ENCODE results near the gene GBA2. TPM values are rescaled to one million over a fixed set of nuclear protein-coding genes. Genes with fewer than 3 reads are reported as not detected.

The GBA2 gene
- total RNA-seq, 2 experiments from 2014 or later = 19.6 to 23.7 TPM

GRCh38 chr9:35696520-35697215 lies 52.4 kb downstream of the GBA2 start:
- intact Hi-C loops (cut with DNase I, micrococcal nuclease) = loop anchor here (1.0 to 5.0 kb wide), 2 partner anchors 38 to 39 kb away; partner anchors contain the start of genes CCDC107 (in 2 of the 2) and RMRP (in 2 of the 2)
- H3K4me1 Mint-ChIP-seq = peaks cover 1% of the 10 kb centered on the region
- H3K9me3 Mint-ChIP-seq (ENCODE audit: low read depth) = no peaks in the 10 kb centered on the region
- peaks cover 22% of the 10 kb centered on the region for H3K36me3 Mint-ChIP-seq (ENCODE audit: low read depth)
- ChIA-PET CTCF (interaction anchor here (0.6 to 5.7 kb wide), 49 partner anchors 8 to 1266 kb away, joined by 3 to 68 read pairs (median 4); partner anchors contain the start of genes ARHGEF39, CCDC107, CREB3 and GBA2), POLR2A (interaction anchor here (0.9 to 1.2 kb wide), 3 partner anchors 8 to 12 kb away, joined by 3 to 4 read pairs (median 3); no protein-coding TSS in a partner anchor)
- ATAC-seq (peak; percentile 90), DNase-seq (peak; percentile 73)
- no peak overlapping the region for H3K4me3 Mint-ChIP-seq
- no peaks in the 10 kb centered on the region for H3K27me3 Mint-ChIP-seq
- no peak overlapping the region for H3K27ac Mint-ChIP-seq

GRCh38 chr9:35695943-35696401 lies 53.1 kb downstream of the GBA2 start:
- POLR2A ChIA-PET = interaction anchor here (0.9 to 1.2 kb wide), 3 partner anchors 8 to 13 kb away, joined by 3 to 4 read pairs (median 3); no protein-coding TSS in a partner anchor
- no peak for ATAC-seq
- no peak for DNase-seq
- H3K36me3 Mint-ChIP-seq (ENCODE audit: low read depth) = peaks cover 22% of the 10 kb centered on the region
- H3K27me3 Mint-ChIP-seq = no peaks in the 10 kb centered on the region
- H3K9me3 Mint-ChIP-seq (ENCODE audit: low read depth) = no peaks in the 10 kb centered on the region
- intact Hi-C loops (cut with DNase I, micrococcal nuclease) = loop anchor here (1.0 to 5.0 kb wide), 2 partner anchors 38 to 39 kb away; partner anchors contain the start of genes CCDC107 (in 2 of the 2) and RMRP (in 2 of the 2)
- H3K27ac Mint-ChIP-seq = no peak overlapping the region
- peaks cover 6% of the 10 kb centered on the region for H3K4me1 Mint-ChIP-seq
- CTCF ChIA-PET = interaction anchor here (0.7 to 5.7 kb wide), 34 partner anchors 9 to 492 kb away, joined by 3 to 68 read pairs (median 6); partner anchors contain the start of genes ARHGEF39, CCDC107, CREB3 and RMRP
- H3K4me3 Mint-ChIP-seq = no peak overlapping the region

- H3K36me3 Mint-ChIP-seq (ENCODE audit: low read depth) = peaks cover 10% of the 10 kb centered on the region
- ChIA-PET POLR2A (interaction anchor here (0.7 kb wide), 1 partner anchor 27 kb away, joined by 9 read pairs; the partner anchor contains the start of gene ARHGEF39), CTCF (interaction anchor here (1.2 to 2.5 kb wide), 6 partner anchors 22 to 80 kb away, joined by 3 to 7 read pairs (median 4); no protein-coding TSS in a partner anchor)
- no peak overlapping the region for H3K27ac Mint-ChIP-seq
- H3K9me3 Mint-ChIP-seq (ENCODE audit: low read depth) = no peaks in the 10 kb centered on the region
- H3K27me3 Mint-ChIP-seq = no peaks in the 10 kb centered on the region
- peaks cover 25% of the 10 kb centered on the region for H3K4me1 Mint-ChIP-seq
- ATAC-seq = no peak
- intact Hi-C loops (cut with DNase I, micrococcal nuclease) = loop anchor here in 1 of 2 experiments (2.0 kb wide), 1 partner anchor 41 kb away; the partner anchor contains the start of genes CREB3 and TLN1
- no peak for DNase-seq
- peak overlapping the region; percentile 71 for H3K4me3 Mint-ChIP-seq
These were observed 57.2 kb downstream of the GBA2 start for GRCh38 chr9:35691757-35692301.

GRCh38 chr9:35691334-35691650 lies 57.7 kb downstream of the GBA2 start:
- no peaks in the 10 kb centered on the region for H3K27me3 Mint-ChIP-seq
- H3K9me3 Mint-ChIP-seq (ENCODE audit: low read depth) = no peaks in the 10 kb centered on the region
- intact Hi-C loops (cut with DNase I, micrococcal nuclease) = loop anchor here in 1 of 2 experiments (2.0 kb wide), 1 partner anchor 42 kb away; the partner anchor contains the start of genes CREB3 and TLN1
- ATAC-seq (no peak), DNase-seq (no peak)
- ChIA-PET CTCF (interaction anchor here (1.1 to 1.9 kb wide), 4 partner anchors 21 to 80 kb away, joined by 3 to 6 read pairs (median 4); no protein-coding TSS in a partner anchor), POLR2A (interaction anchor here (0.6 kb wide), 1 partner anchor 88 kb away, joined by 3 read pairs; no protein-coding TSS in a partner anchor)
- H3K4me3 Mint-ChIP-seq = peak overlapping the region; percentile 71
- peaks cover 23% of the 10 kb centered on the region for H3K4me1 Mint-ChIP-seq
- H3K36me3 Mint-ChIP-seq (ENCODE audit: low read depth) = peaks cover 6% of the 10 kb centered on the region
- peak overlapping the region; percentile 47 for H3K27ac Mint-ChIP-seq

- Mint-ChIP-seq H3K4me1 (peaks cover 23% of the 10 kb centered on the region), H3K36me3 (ENCODE audit: low read depth) (peaks cover 1% of the 10 kb centered on the region), H3K27me3 (no peaks in the 10 kb centered on the region), H3K27ac (peak overlapping the region; percentile 47), H3K9me3 (ENCODE audit: low read depth) (no peaks in the 10 kb centered on the region), H3K4me3 (peak overlapping the region; percentile 71)
- no peak for ATAC-seq
- POLR2A ChIA-PET = interaction anchor here (0.6 to 1.1 kb wide), 3 partner anchors 41 to 87 kb away, joined by 3 read pairs; no protein-coding TSS in a partner anchor
- DNase-seq = peak; percentile 56
- intact Hi-C loops (cut with DNase I, micrococcal nuclease) = loop anchor here in 1 of 2 experiments (2.0 kb wide), 1 partner anchor 42 kb away; the partner anchor contains the start of genes CREB3 and TLN1
- CTCF ChIA-PET = interaction anchor here (1.1 to 1.9 kb wide), 4 partner anchors 21 to 79 kb away, joined by 3 to 6 read pairs (median 4); no protein-coding TSS in a partner anchor
These were observed 58.3 kb downstream of the GBA2 start for GRCh38 chr9:35690614-35691333.

GRCh38 chr9:35690294-35690613 lies 58.8 kb downstream of the GBA2 start:
- Mint-ChIP-seq H3K4me1 (peaks cover 23% of the 10 kb centered on the region), H3K27ac (no peak overlapping the region), H3K4me3 (peak overlapping the region; percentile 59), H3K36me3 (ENCODE audit: low read depth) (no peaks in the 10 kb centered on the region), H3K9me3 (ENCODE audit: low read depth) (no peaks in the 10 kb centered on the region), H3K27me3 (no peaks in the 10 kb centered on the region)
- peak; percentile 9 for DNase-seq
- ChIA-PET POLR2A (interaction anchor here (0.8 to 1.1 kb wide), 2 partner anchors 41 to 58 kb away, joined by 3 read pairs; no protein-coding TSS in a partner anchor), CTCF (interaction anchor here (1.1 to 1.9 kb wide), 2 partner anchors 31 to 79 kb away, joined by 3 to 4 read pairs; no protein-coding TSS in a partner anchor)
- intact Hi-C loops (cut with DNase I, micrococcal nuclease) = loop anchor here in 1 of 2 experiments (2.0 kb wide), 1 partner anchor 43 kb away; the partner anchor contains the start of genes CREB3 and TLN1
- no peak for ATAC-seq

GRCh38 chr9:35689542-35690293 lies 59.3 kb downstream of the GBA2 start, which contains the start of gene TPM2:
Gene TPM2, minus strand, starts transcription at chr9:35689925. Its CDS starts 108 bp downstream, at chr9:35689817.
- intact Hi-C loops (cut with DNase I, micrococcal nuclease) = loop anchor here in 1 of 2 experiments (2.0 kb wide), 1 partner anchor 43 kb away; the partner anchor contains the start of genes CREB3 and TLN1
- Mint-ChIP-seq H3K27ac (peak within 1 kb of the TSS; percentile 61), H3K4me1 (peaks cover 23% of the 10 kb centered on the region), H3K27me3 (no peaks in the 10 kb centered on the region), H3K36me3 (ENCODE audit: low read depth) (no peaks in the 10 kb centered on the region), H3K9me3 (ENCODE audit: low read depth) (no peaks in the 10 kb centered on the region), H3K4me3 (peak within 1 kb of the TSS; percentile 71)
- ATAC-seq (no peak), DNase-seq (no peak)
- ChIA-PET POLR2A (interaction anchor here (0.8 to 1.1 kb wide), 2 partner anchors 42 to 59 kb away, joined by 3 read pairs; no protein-coding TSS in a partner anchor), CTCF (interaction anchor here (0.5 to 1.9 kb wide), 3 partner anchors 31 to 205 kb away, joined by 3 to 6 read pairs (median 4); partner anchors contain the start of genes CCDC107 and RMRP)

GRCh38 chr9:35688558-35689541 lies 60.2 kb downstream of the GBA2 start:
- POLR2A ChIA-PET = interaction anchor here (0.9 to 1.3 kb wide), 3 partner anchors 8 to 31 kb away, joined by 3 read pairs; partner anchors contain the start of genes ARHGEF39, CCDC107 and RMRP
- Mint-ChIP-seq H3K4me1 (peaks cover 23% of the 10 kb centered on the region), H3K4me3 (peak overlapping the region; percentile 40), H3K27ac (peak overlapping the region; percentile 61), H3K36me3 (ENCODE audit: low read depth) (no peaks in the 10 kb centered on the region), H3K27me3 (no peaks in the 10 kb centered on the region), H3K9me3 (ENCODE audit: low read depth) (no peaks in the 10 kb centered on the region)
- peak; percentile 22 for DNase-seq
- peak; percentile 90 for ATAC-seq
- CTCF ChIA-PET = interaction anchor here (0.5 to 1.7 kb wide), 9 partner anchors 8 to 204 kb away, joined by 3 to 6 read pairs (median 3); partner anchors contain the start of genes CCDC107 and RMRP
- intact Hi-C loops (cut with DNase I, micrococcal nuclease) = loop anchor here in 1 of 2 experiments (1.0 kb wide), 2 partner anchors 24 to 126 kb away; partner anchors contain the start of genes ARHGEF39 and HINT2
